Neuron (in vitro differentiated cells): ENCODE data around the gene RGS1.
"Not testable (repeated sequence)": the region's sequence is repeated elsewhere in the genome, so short reads cannot be mapped to it uniquely, and the experiment has no call there.

Experiments
- H2AFZ ChIP-seq: one replicate; pipeline ENCODE4 v1.6.1; 2013; ENCODE audit warnings: low read depth, mild to moderate bottlenecking, inconsistent platforms, low read length, moderate library complexity
- H3K27me3 ChIP-seq: one replicate; pipeline ENCODE4 v1.6.1; 2013; ENCODE audit warnings: low read length; ENCODE audit not compliant: insufficient read depth
- H3K36me3 ChIP-seq: one replicate; pipeline ENCODE4 v1.6.1; 2013; ENCODE audit warnings: low read length; ENCODE audit not compliant: insufficient read depth
- H3K4me1 ChIP-seq: one replicate; pipeline ENCODE4 v1.6.1; 2013; ENCODE audit warnings: low read length; ENCODE audit not compliant: insufficient read depth
- H3K4me3 ChIP-seq: 2 replicates; pipeline ENCODE4 v1.5.1; 2013; ENCODE audit warnings: mild to moderate bottlenecking, low read length, moderate library complexity
- H3K9me3 ChIP-seq: one replicate; pipeline ENCODE4 v1.6.1; 2013; ENCODE audit warnings: low read length

The RGS1 gene, protein sequence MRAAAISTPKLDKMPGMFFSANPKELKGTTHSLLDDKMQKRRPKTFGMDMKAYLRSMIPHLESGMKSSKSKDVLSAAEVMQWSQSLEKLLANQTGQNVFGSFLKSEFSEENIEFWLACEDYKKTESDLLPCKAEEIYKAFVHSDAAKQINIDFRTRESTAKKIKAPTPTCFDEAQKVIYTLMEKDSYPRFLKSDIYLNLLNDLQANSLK

DNA sequence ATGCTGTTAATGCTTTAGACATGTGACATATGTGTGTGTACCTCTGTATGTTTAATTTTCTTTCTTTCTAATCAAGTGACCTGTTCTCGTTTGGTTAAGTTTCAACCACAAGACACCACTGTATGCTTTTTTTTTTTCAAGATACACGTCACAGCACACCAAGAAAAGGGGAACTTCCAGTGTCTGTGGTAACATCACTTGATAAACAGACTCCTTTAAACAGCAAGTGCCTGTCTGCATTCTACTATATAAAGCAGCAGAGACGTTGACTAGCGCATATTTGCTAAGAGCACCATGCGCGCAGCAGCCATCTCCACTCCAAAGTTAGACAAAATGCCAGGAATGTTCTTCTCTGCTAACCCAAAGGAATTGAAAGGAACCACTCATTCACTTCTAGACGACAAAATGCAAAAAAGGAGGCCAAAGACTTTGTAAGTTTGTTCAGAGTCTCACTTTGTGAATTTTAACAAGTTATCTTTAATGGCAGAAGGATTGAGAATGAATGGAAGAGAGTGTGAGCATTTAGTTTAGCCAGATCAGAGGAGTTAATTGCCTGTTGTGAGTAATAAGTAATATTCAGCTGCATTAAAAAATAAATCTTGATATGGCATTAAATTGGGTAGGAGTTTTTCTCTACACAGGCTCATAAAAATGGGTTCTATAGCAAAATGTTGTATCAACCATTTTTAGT lies at the start of gene RGS1:
TSS of gene RGS1 (plus strand) at position 275 of the 691 bp plus-strand sequence. CDS start at position 295, 20 bp downstream.
- Histone ChIP-seq H3K4me1 (peaks cover 3% of the 10 kb centered on the region), H3K36me3 (no peaks in the 10 kb centered on the region), H3K27me3 (no peaks in the 10 kb centered on the region), H3K9me3 (no peaks in the 10 kb centered on the region), H2AFZ (no peak within 1 kb of the TSS), H3K4me3 (no peak within 1 kb of the TSS)

DNA sequence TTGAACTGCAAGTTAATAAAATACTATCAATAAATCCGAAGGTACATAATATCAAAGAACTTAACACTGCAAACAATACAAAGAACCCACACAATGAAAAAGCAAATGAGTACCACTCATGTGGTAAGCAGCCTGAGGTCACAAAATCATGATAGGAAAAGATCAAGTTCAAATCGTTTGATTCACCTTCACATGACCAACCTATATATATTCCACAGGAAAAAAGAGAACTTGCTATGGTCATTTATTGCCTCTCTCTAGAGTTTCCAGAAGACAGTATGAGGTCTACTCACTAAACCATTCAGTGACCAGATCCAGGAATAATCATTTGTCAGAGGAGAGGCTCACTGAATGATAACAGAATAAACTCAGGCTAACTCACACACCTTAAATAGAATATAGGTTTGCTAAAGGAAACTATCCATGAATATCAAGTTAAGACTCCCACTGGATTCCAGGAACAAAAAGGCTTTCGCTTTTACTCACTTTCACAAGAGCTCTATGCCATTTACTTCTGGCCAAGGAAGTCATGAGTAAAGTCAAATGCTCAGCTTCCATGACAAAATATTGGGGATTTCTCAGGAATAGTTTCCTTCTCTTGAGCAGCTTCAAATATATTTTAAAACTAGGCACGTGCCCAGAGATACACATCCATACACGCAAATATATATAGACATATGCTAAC lies 48.3 kb upstream of the RGS1 start:
- H3K27me3 ChIP-seq = no peaks in the 10 kb centered on the region
- no peak overlapping the region for H2AFZ ChIP-seq
- H3K36me3 ChIP-seq = no peaks in the 10 kb centered on the region
- H3K9me3 ChIP-seq = no peaks in the 10 kb centered on the region
- peaks cover 6% of the 10 kb centered on the region for H3K4me1 ChIP-seq
- no peak overlapping the region for H3K4me3 ChIP-seq

DNA sequence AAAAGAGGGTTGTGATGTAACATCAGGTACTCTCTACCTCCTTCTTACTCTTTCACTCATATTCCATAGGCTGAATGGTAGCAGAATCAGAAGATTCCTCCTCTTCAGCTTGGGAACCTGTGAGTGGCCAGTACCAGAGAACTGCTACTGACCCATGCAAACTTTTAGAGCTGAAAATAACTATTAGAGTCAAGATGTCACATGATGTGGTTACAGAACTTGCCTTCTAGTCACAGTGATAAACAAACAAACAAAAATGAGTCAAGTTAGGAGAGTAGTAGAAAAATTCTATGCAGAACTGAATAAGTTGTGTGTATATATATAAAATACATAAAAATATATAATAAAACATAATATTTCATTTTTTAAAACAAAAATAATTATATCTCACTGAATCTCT lies 47.6 kb upstream of the RGS1 start:
- Histone ChIP-seq H3K9me3 (no peaks in the 10 kb centered on the region), H3K4me1 (peaks cover 6% of the 10 kb centered on the region), H3K4me3 (no peak overlapping the region), H2AFZ (no peak overlapping the region), H3K36me3 (no peaks in the 10 kb centered on the region), H3K27me3 (no peaks in the 10 kb centered on the region)

DNA sequence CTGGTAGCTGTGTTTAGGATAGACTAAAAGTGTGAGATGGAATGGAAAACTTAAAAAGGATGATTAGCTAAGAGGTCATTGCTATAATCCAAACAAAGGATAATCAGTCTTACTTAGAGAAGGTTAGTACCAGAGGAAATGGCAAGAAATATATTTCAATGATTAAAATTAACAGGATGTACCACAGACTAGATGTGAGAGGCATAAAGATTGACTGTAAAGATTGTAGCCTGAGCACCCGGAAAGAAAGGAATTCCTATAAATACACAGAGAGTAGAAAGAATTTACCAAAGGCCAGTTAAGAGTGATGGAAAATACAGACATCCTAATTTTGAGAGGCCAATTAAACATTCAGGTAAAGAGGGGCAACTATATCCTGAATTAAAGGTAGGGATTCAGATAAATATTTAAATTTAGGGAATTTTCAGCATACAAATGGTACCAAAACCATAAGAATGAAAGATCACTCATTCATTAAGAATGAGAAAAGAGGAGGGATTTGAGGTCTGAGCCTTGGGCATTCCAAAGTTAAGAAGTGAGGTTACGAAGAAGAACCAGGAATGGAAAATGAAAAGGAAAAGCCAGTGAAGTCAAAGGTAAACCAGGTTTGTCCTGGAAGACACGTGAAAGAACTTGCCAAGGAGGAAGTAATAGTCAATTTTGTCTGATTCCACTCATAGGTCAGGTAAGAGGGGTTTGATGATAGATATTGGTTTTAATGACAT lies 46.4 kb upstream of the RGS1 start:
- Histone ChIP-seq H2AFZ (no peak overlapping the region), H3K9me3 (no peaks in the 10 kb centered on the region), H3K36me3 (no peaks in the 10 kb centered on the region), H3K27me3 (no peaks in the 10 kb centered on the region), H3K4me3 (no peak overlapping the region), H3K4me1 (peaks cover 6% of the 10 kb centered on the region)

DNA sequence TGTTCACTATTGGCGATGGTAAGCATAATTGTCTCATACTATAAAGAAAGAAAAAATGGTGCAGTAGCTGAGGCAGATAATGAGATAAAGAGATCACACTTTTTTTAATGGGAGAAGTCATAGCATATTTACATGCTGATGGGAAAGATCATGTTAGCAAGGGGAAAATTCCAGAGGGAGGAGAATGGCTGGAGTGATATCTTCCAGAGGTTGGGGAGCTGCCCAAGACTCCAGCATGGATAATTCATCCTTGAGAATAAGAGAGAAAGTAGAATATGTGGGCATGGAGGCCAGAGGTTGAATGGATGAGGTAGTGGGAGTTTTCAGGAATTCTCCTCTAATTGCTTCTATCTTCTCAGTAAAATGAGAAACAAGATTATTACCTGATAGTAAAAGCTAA lies 45.8 kb upstream of the RGS1 start:
- no peak overlapping the region for H3K4me3 ChIP-seq
- no peaks in the 10 kb centered on the region for H3K27me3 ChIP-seq
- H3K9me3 ChIP-seq = no peaks in the 10 kb centered on the region
- H3K36me3 ChIP-seq = no peaks in the 10 kb centered on the region
- peaks cover 6% of the 10 kb centered on the region for H3K4me1 ChIP-seq
- no peak overlapping the region for H2AFZ ChIP-seq

DNA sequence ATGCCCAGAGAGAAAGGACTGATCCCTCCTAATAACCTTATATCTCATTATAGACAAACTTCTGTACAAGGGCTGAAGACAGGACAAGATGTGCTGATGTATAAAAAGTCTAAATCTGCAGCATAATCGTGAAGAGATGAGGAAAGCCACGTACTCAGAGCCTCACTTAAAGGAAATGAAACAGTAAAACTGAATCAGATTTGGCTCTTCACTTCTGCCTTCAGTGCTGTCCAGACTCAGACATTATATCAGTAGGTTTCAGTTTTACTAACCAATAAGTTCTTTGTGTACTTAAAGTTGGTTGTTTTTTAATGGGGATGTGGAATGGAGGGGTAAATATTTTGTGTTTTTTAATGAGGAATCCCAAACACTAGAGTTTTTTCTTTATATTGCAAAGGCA lies 45.3 kb upstream of the RGS1 start:
- H3K4me3 ChIP-seq = no peak overlapping the region

DNA sequence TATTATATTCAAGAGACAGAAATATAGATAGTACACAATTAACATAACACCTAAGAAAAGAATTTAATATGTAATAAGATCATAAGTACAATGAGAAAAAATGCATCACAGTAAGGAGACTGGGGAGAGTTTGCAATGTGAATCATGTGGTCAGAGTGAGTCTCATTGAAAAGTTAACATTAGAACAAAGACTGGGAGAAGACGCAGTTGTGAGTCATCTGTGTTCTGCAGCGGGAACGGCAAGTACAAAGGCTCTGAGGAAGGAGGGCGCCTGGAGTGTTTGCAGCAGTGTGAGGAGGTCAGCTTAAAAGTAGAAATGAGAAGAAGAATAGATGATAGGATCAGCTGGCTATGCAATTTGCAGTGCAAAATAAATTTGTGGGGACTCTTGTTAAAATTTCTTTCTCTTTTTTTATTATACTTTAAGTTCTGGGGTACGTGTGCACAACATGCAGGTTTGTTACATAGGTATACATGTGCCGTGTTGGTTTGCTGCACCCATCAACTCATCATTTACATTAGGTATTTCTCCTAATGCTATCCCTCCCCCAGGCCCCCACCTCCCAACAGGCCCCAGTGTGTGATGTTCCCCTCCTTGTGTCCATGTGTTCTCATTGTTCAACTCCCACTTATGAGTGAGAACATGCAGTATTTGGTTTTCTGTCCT lies 44.4 kb upstream of the RGS1 start:
- H2AFZ ChIP-seq, H3K4me3 ChIP-seq, H3K36me3 ChIP-seq, H3K27me3 ChIP-seq, H3K9me3 ChIP-seq, H3K4me1 ChIP-seq: not testable (repeated sequence)

More for the DNA sequence above, 45.3 kb upstream of the RGS1 start:
- Histone ChIP-seq H2AFZ (no peak overlapping the region), H3K36me3 (no peaks in the 10 kb centered on the region), H3K4me1 (peaks cover 6% of the 10 kb centered on the region), H3K27me3 (no peaks in the 10 kb centered on the region), H3K9me3 (no peaks in the 10 kb centered on the region)

DNA sequence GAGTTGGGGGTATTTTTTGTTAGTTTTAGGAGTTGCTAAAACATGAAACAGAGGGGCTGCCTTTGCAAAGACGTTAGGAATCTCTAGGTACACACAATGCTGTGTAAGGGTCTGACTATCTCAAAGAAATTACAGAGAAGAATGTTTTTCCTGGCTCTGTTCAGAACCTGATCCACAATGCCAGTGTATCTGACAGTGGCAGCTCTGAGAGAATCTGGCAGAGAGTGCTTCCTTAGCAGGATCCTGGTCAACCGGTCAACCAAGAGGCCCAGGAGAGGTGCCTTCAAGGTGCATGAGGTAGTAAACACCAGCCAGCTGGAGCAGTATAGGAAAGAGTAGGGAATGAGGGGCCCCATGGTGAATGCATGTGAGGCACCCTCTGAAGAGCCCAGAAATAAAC lies 40.9 kb upstream of the RGS1 start:
- Histone ChIP-seq H3K9me3 (no peaks in the 10 kb centered on the region), H3K36me3 (no peaks in the 10 kb centered on the region), H3K4me1 (peaks cover 17% of the 10 kb centered on the region), H3K27me3 (no peaks in the 10 kb centered on the region), H3K4me3 (no peak overlapping the region), H2AFZ (no peak overlapping the region)

DNA sequence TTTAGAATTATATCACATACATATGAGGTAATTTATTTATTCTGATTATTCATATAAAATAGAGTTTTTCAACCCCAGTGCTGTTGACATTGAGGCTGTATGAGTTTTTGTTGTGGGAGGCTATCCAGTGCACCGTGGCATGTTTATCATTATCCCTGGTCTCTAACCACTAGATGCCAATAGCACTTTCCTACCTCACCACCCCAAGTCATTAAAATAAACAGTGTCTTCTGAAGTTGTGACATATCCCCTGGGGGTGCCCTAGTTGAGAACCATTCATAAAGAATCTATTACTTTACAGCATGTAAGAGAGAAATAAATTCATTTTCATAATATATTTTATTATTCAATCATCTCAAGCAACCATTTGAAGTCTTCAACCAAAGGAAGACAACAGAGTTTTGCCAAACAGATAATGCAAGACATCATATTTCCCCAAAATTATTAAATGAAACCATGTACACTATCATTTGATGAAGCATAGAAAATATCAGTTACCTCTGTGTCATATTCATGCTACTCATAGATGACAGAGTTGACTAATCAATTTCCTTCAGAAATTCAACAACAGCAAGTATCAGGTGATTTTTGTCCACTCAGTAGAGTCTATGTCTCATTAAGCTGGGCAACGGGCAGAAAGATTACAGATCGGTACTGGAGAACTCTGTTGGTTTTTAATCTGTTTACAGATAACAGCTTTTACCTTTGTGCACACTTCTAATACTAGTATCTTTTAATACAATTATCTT lies 39.5 kb upstream of the RGS1 start:
- H3K36me3 ChIP-seq = no peaks in the 10 kb centered on the region
- H3K4me1 ChIP-seq = peaks cover 23% of the 10 kb centered on the region
- no peaks in the 10 kb centered on the region for H3K9me3 ChIP-seq

DNA sequence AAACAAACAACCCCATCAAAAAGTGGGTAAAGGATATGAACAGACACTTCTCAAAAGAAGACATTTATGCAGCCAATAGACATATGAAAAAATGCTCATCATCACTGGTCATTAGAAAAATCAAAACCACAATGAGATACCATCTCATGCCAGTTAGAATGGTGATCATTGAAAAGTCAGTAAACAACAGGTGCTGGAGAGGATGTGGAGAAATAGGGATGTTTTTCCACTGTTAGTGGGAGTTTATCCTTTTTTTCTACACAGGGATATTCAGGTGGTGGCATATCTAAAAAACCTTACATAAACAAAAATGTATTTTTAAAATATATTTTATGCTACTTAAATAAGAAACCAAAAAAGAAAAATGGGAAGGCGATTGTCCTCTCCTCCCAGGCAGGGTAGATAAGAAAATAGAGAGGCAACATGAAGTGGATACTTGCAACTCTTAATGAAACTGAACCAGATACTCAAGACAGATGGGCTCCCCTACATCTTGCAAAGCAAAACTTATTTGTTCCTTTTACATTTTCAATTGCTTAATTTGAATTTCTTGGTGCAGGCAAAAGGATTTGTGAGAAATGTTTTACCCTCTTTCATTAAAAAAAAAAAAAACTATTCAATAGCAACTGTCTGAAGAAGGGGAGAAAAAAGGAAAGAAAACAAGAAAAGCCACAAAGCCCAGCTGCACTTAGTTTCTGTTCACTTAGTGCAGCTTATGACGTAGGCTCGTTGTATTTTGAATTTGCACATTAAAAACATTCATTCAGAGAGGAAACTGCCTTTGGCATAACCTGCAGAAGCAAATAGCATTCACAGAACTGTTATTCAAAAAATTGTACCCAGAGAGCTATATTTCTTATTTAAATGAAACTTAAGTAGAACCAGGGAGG lies 36.9 kb upstream of the RGS1 start:
- H2AFZ ChIP-seq = peak overlapping the region; percentile 84

More for the DNA sequence above, 39.5 kb upstream of the RGS1 start:
- Histone ChIP-seq H3K27me3 (no peaks in the 10 kb centered on the region), H3K4me3 (no peak overlapping the region), H2AFZ (no peak overlapping the region)

DNA sequence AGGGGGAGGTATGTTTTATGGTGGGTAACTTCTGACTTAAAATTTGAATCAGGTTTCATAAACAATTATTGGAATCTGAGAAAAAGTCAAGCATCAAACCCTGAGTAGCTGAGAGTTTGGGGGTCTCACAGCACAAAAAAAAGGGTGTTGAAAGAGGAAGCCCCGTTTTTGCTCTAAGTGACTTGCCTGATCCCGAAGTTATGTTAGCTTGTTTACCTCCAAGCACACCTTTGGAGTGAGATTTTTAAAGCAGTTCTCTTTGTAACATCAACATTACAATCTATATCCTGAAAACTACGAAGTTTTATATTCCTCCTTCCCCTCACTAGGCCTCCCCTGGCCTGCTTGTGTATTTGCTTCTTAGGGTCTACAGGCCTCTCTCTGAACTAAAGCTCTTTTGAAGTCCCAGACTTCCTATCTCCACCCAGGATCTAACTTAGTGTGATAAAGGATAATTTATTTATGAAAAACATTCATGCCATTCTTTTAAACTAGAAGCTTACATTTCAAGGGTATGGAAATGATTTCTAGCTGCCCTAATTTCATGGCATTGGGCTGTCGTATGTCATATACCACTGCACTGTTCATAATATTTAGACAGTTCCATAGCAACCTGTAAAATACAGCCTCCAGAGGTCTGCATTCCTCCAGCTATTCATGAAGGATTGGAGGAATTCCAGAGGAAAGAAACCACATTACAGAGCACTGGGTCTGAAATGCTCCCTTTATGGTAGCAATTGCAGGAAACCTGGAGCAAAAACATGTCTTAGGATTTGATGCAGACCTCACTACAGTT lies 36.1 kb upstream of the RGS1 start:
- H2AFZ ChIP-seq = peak overlapping the region; percentile 84
- peaks cover 21% of the 10 kb centered on the region for H3K4me1 ChIP-seq
- H3K9me3 ChIP-seq = no peaks in the 10 kb centered on the region
- H3K36me3 ChIP-seq = no peaks in the 10 kb centered on the region
- no peaks in the 10 kb centered on the region for H3K27me3 ChIP-seq
- no peak overlapping the region for H3K4me3 ChIP-seq

More for the DNA sequence above, 36.9 kb upstream of the RGS1 start:
- no peak overlapping the region for H3K4me3 ChIP-seq
- H3K36me3 ChIP-seq = no peaks in the 10 kb centered on the region
- no peaks in the 10 kb centered on the region for H3K9me3 ChIP-seq
- no peaks in the 10 kb centered on the region for H3K27me3 ChIP-seq
- H3K4me1 ChIP-seq = peaks cover 21% of the 10 kb centered on the region
